ENCODE measurements around the gene RPL36AL. TPM values are rescaled to one million over a fixed set of nuclear protein-coding genes. Genes with fewer than 3 reads are reported as not detected.

RPL36AL gene
- total and polyA plus RNA-seq, 9 donors: 196 to 712 (median 406) TPM

DNA sequence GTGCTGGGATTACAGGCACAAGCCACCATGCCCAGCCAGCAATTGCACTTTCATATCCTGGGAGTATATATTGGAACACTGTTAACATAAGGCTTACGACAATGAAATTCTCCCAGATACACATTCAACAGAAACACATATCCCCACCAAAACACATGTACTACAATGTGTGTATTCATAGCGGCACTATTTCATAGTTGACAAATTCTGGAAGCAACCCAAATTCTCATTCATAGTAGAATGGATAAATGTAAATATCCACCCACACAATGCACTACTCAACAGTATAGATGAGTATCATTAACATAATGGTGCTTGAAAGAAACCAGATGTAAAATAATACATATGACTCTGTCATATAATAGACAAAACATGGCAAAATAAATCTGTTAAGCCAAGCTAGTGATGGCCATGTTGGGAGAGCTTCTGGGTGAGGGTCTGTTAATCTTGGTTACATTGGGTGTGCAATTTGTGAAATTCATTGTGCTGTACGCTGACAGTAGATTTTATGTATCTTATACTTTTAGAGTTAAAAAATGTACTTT is 17.2 kb upstream of the RPL36AL start:
- TF ChIP-seq POLR2A (IDR thresholded peaks at IDR 0.05): no peak
- TF ChIP-seq, protein P1, sequence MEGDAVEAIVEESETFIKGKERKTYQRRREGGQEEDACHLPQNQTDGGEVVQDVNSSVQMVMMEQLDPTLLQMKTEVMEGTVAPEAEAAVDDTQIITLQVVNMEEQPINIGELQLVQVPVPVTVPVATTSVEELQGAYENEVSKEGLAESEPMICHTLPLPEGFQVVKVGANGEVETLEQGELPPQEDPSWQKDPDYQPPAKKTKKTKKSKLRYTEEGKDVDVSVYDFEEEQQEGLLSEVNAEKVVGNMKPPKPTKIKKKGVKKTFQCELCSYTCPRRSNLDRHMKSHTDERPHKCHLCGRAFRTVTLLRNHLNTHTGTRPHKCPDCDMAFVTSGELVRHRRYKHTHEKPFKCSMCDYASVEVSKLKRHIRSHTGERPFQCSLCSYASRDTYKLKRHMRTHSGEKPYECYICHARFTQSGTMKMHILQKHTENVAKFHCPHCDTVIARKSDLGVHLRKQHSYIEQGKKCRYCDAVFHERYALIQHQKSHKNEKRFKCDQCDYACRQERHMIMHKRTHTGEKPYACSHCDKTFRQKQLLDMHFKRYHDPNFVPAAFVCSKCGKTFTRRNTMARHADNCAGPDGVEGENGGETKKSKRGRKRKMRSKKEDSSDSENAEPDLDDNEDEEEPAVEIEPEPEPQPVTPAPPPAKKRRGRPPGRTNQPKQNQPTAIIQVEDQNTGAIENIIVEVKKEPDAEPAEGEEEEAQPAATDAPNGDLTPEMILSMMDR (IDR thresholded peaks at IDR 0.05): no peak
- no peak for TF ChIP-seq EP300 (IDR thresholded peaks at IDR 0.05)
- intact Hi-C loops (cut with DNase I): loop anchor here in 2 of 4 donors (10.0 kb wide), 2 partner anchors 127 to 217 kb away; partner anchors contain the start of genes KLHDC2 (in 1 of the 2) and NEMF (in 1 of the 2)
- no peak for DNase-seq
- H3K4me1 ChIP-seq (ENCODE audit: insufficient read depth): no peaks in the 10 kb centered on the region
- WGBS, 3 donors: 87 to 95% (median 94%) methylated on average over 3 of the region's 3 CpGs
- H3K9me3 ChIP-seq: no peaks in the 10 kb centered on the region
- H3K27me3 ChIP-seq: no peaks in the 10 kb centered on the region
- no peak overlapping the region for H3K27ac ChIP-seq
- H3K36me3 ChIP-seq: no peaks in the 10 kb centered on the region
- H3K4me3 ChIP-seq: no peak overlapping the region

DNA sequence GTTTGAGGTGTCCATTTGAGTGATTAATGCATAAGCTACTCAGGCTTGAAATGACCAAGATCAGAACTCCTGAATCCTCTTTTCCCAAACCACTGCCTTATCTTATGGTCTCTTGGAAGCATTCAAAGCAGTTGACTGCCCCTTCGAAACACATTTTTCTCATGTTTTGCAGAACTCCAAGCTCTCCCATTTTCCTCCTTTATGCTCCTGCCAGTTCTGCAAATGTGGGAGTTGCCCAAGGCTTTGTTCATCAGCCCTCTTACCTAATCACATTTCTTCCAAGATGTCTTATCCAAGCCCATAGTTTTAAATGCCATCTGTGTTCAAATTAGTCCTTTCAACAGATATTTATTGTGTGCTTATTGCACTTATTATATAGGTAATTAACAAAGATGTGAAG is 16.4 kb upstream of the RPL36AL start:
- Histone ChIP-seq H3K27me3 (no peaks in the 10 kb centered on the region), H3K27ac (no peak overlapping the region), H3K4me3 (no peak overlapping the region), H3K4me1 (ENCODE audit: insufficient read depth) (peaks cover 1% of the 10 kb centered on the region), H3K36me3 (no peaks in the 10 kb centered on the region), H3K9me3 (no peaks in the 10 kb centered on the region)
- TF ChIP-seq, protein P1 (IDR thresholded peaks at IDR 0.05): no peak
- TF ChIP-seq EP300 (IDR thresholded peaks at IDR 0.05) (no peak), POLR2A (IDR thresholded peaks at IDR 0.05) (no peak)
- DNase-seq: no peak
- intact Hi-C loops (cut with DNase I): loop anchor here in 2 of 4 donors (10.0 kb wide), 2 partner anchors 128 to 218 kb away; partner anchors contain the start of genes KLHDC2 (in 1 of the 2) and NEMF (in 1 of the 2)
- 22 to 53% (median 45%) methylated on average over 1 of the region's 1 CpG for WGBS, 3 donors

DNA sequence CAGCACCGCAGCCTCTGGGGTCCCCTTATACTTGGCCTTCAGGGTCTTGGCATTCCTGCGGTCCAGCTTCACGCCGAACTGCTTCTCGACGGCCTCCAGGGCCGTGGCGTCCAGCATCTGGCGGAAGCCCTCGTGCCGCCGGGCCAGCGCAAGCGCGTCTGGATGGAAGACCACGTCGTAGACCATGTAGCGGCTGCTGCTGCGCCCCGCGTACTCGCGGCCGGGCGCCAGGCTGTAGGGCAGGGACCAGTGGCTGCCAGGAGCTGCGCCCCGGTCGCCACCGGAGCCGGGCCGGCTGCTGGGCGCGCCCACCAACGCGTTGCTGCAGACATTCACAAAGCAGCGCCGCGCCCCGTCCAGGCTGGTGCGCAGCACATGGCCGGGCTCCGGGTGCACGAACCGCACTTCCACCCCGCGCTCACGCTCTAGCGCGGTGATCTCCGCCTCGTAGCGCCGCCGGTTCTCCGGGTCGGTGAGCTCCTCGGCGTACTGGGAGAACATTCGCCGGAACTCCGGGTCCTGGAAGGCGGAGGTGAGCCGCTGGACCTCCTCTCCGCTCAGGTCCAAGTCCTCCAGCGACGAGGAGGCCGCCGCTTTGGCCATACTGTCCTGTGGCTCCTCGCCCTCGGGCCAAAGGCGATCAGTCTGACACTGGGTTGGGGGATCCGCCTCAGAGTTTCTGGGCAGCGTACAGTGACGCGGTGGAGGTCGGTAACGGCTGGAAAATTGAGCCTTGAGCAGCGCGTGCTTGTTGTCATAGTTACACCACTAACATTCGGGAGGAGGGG is 14.3 kb upstream of the RPL36AL start, which contains the start of gene DNAAF2:
DNAAF2 (minus strand) TSS at position 698 of the 788 bp plus-strand sequence; CDS start at position 603, 95 bp downstream.
- H3K4me1 ChIP-seq (ENCODE audit: insufficient read depth): peaks cover 1% of the 10 kb centered on the region
- peak within 1 kb of the TSS; percentile 90 for H3K4me3 ChIP-seq
- peak within 1 kb of the TSS; percentile 83 to 92 for H3K27ac ChIP-seq
- H3K27me3 ChIP-seq: no peaks in the 10 kb centered on the region
- DNase-seq: peak; percentile 69 to 78 (median 72)
- intact Hi-C loops (cut with DNase I): loop anchor here in 3 of 4 donors (1.0 to 10.0 kb wide), 4 partner anchors 130 to 220 kb away; partner anchors contain the start of genes KLHDC2 (in 1 of the 3) and NEMF (in 1 of the 3)
- H3K9me3 ChIP-seq: no peaks in the 10 kb centered on the region
- 0 to 1% (median 0%) methylated on average over 72 to 80 of the region's 80 CpGs for WGBS, 3 donors
- TF ChIP-seq, protein P1 (IDR thresholded peaks at IDR 0.05): no peak
- no peak for TF ChIP-seq POLR2A (IDR thresholded peaks at IDR 0.05)
- no peak for TF ChIP-seq EP300 (IDR thresholded peaks at IDR 0.05)
- H3K36me3 ChIP-seq: no peaks in the 10 kb centered on the region

DNA sequence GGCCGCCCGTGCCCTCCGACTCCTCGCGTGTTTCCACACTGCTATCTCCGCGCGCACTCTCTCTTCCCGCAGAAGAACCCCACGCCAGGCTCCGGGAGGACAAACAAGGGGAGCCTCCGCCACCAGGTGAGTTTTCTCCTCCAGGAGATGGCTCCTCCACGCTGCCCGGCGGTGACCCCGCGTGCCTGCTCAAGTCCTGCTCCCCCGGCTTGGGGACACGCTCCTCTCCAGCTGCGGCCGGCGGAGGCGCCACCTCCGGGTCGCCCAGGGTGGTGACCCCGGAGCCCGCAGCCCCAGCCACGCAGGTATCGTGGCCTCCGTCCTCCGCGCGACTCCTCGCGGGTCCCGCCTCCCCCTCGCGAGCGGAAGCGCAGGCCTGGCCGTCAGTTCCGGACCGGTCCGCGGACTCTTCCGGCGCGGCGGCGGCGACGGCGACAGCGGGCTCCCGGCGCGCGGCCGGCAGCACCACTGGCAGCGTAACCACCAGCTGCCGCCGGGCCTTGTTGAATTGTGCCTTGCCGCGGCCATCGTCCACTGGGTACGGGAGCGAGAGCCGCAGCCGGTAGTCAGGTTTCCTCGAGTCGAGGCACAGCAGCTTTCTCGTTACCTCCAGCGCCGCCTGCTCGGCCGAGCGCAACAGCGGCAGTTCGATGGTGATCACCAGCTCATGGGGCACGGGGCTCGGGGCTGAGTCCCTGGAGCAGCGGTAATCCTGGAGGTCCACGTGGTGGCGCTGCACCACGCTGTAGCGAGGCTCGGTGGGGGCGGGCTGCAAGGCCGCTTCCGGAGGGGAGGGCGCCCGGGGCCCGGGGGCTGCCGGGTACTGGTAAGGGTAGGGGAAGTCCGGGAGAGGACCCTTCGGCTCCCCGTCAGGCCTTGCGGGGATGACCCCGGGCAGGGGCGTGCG is 13.5 kb upstream of the RPL36AL start:
- TF ChIP-seq, protein P1 (IDR thresholded peaks at IDR 0.05): peak; percentile 29 to 84 (median 78)
- no peak for TF ChIP-seq EP300 (IDR thresholded peaks at IDR 0.05)
- TF ChIP-seq POLR2A (IDR thresholded peaks at IDR 0.05): peak; percentile 75

More for the DNA sequence above, 13.5 kb upstream of the RPL36AL start:
- H3K27ac ChIP-seq: peak overlapping the region; percentile 83 to 92
- no peaks in the 10 kb centered on the region for H3K27me3 ChIP-seq
- H3K9me3 ChIP-seq: no peaks in the 10 kb centered on the region
- H3K4me1 ChIP-seq (ENCODE audit: insufficient read depth): peaks cover 1% of the 10 kb centered on the region
- peak; percentile 91 to 94 (median 92) for DNase-seq
- H3K4me3 ChIP-seq: peak overlapping the region; percentile 90
- intact Hi-C loops (cut with DNase I): loop anchor here (1.0 to 10.0 kb wide), 5 partner anchors 59 to 221 kb away; partner anchors contain the start of genes KLHDC1 (in 1 of the 4), KLHDC2 (in 1 of the 4) and NEMF (in 1 of the 4)
- H3K36me3 ChIP-seq: no peaks in the 10 kb centered on the region
- whole genome bisulfite sequencing, 3 donors: 0 to 1% (median 0%) methylated on average over 34 to 101 of the region's 101 CpGs

Data from ovary (tissue), 9 donors.